Activated CD8-positive, alpha-beta memory T cell treated with anti-CD3 and anti-CD28 coated beads for 48 hours (primary cell): ENCODE data around the gene PPP2R5C.
A peak's percentile ranks its signal among the peaks of the same experiment; 100 is the strongest.

Experiments used
- DNase-seq, 3 experiments: peaks; one replicate each; pipeline ENCODE4 v3.0.0-alpha.2; 2020; ENCODE audit warnings: low read depth in 2 of 3, low spot score in 2 of 3

Gene PPP2R5C

DNA sequence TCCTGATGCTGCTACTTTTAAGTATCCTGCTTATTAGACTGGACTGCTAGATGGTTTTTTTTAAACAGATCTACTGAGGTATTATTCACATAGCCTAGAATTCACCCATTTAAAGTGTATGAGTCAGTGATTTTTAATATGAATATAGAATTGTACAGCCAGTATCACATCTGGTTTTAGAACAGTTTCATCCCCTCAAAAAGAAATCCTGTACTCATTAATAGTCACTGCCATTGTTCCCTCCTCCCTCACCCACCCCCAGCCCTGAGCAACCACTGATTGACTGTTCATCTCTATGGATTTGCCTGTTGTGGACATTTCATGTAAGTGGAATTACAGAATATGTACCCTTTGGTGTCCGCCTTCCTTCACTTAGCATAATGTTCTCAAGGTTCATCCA, 98.4 kb downstream of the PPP2R5C start:
- no peak for DNase-seq

DNA sequence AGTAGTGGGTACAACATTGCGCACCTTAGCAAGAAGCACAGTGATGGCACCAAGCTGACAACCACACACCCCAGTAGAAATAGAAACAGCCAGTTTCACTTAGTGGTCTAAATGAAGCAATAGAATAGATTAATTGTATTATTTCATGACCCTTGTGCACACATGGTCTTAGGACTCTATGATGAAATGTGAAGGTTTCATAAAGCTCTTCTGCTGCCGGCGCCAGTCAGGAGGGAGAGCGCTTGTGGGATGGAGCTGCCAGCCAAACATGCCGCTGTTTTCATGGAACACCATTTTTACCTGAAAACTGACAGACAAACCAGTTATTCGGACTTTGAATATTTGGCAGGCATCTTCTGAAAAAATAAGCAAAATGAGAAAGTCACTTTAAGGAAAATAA, 100.0 kb downstream of the PPP2R5C start:
- DNase-seq, result no peak

DNA sequence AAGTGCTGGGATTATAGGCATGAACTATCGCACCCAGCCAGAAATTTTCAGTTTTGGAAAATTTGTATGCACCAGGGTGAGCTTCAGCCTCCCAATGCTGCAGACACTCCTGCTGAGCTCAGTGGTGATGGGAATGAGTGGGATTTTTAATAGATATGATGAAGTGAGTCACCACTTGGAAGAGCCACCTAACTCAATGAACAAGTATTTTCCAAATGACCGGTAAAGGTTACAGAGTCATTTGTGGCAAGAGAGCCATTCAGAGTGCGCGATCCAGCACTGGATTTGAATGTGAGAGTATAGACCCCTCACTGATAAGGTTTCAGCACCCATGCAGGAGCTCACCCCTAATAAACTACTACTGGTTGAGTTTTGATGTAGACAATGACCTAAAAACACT, 100.7 kb downstream of the PPP2R5C start:
- no peak for DNase-seq

DNA sequence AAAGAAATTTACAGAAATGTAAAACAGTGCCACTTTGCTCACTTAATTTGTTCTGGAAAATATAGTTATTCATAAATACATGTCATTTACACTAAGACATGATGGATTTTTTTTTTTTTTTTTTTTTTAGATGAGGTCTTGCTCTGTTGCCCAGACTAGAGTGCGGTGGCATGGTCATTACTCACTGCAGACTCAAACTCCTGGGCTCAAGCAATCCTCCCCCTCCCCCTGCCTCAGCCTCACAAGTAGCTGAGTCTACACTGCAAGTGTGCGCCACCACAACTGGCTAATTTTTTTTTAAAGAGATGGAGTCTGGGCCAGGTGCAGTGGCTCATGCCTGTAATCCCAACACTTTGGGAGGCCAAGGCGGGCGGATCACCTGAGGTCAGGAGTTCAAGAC, 101.2 kb downstream of the PPP2R5C start:
- no peak for DNase-seq

- DNase-seq, result no peak
Observed at GRCh38 chr14:101865288-101865687, 103.8 kb downstream of the PPP2R5C start.

GRCh38 chr14:101867854-101868253, 106.3 kb downstream of the PPP2R5C start:
- DNase-seq, result no peak

DNA sequence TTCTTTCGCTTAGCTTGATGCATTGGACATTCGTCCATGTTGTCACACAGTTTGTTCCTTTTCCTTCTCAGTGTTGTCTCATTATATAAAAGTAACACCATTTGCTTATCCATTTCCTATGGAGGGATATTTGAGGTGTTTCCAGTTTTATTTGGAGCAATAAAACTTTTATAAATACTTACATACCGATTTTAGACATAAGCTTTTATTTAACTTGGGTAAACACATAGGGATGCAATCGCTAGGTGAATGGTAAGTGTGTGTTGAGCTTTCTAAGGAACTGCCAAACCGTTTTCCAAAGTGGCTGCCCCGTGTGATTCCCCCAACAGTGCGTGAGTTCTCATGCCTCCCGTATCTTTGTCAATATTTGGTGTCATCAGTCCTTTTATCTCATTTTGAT, 107.7 kb downstream of the PPP2R5C start:
- no peak for DNase-seq

GRCh38 chr14:101870273-101870939, 108.9 kb downstream of the PPP2R5C start:
- no peak for DNase-seq

- no peak for DNase-seq
Observed at GRCh38 chr14:101872346-101872745, 110.8 kb downstream of the PPP2R5C start.

DNA sequence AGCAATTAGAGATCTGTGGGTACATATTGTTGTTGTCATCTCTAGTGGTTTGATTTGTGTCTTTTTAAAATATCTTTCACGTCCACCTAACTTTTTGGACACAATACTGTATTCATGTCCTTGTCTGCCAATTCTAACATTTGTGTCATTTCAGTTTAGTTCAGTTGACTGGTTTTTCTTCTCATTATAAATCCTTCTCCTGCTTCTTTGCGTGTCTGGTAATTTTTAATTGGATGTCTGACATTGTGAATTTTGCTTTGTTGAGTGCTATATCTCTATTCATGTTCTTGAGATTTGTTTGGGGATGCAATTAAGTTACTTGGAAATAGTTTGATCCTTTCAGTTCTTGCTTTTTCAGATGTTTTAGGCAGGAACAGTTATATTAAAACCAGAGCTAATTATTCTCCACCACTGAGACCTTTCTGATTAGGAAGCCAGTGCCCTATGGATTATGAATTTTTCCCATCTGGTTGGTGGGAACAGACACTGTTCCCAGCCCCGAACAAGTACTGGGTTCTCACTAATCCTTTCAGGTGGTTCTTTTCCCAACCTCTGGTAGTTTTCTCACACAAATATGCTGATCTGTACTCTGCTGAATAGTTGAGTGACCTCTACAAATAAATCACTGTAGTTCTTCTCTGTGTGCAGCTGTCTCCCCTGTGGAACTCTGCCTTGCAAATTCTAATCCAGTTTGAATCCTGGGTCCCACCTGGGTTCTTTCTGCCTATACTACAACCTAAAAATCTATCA, 111.7 kb downstream of the PPP2R5C start:
- DNase-seq, result no peak

GRCh38 chr14:101873991-101874390, 112.5 kb downstream of the PPP2R5C start:
- no peak for DNase-seq

DNA sequence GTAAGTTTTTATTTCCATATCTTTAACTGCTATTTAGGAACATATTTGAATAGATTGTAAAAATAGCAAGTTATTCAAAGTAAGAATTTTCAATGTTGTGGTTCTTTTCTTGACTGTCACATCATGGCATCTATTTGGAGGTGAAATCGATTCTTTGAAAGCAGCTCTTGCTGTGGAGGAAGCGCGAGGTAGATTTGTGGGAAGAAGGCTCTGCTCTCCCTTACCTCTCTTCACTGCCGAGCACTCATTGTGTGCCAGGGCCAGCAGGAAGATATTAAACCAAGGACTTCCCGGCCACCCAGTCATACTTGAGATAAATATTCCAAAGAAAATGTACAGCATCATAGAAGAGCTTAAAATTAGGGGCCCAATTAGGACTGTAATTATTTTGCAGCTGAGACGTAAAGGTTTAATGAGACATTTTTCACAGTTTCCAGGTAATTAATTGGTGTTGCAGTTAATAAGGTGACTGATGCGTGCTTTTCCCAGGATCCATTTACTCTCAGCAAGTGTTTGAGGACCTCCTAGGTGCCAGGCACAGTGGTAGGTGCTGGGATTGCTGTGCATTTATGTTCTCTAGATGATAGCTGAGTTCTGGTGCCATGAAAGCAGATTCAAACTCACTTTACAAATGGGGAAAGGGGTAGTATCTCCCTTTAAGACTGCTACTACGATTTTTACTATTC, 113.7 kb downstream of the PPP2R5C start:
- no peak for DNase-seq

GRCh38 chr14:101875727-101876554, 114.4 kb downstream of the PPP2R5C start:
- no peak for DNase-seq

- DNase-seq, result peak in 2 of 3 experiments; percentile 28 to 48
Observed at GRCh38 chr14:101876555-101876938, 115.0 kb downstream of the PPP2R5C start.

DNA sequence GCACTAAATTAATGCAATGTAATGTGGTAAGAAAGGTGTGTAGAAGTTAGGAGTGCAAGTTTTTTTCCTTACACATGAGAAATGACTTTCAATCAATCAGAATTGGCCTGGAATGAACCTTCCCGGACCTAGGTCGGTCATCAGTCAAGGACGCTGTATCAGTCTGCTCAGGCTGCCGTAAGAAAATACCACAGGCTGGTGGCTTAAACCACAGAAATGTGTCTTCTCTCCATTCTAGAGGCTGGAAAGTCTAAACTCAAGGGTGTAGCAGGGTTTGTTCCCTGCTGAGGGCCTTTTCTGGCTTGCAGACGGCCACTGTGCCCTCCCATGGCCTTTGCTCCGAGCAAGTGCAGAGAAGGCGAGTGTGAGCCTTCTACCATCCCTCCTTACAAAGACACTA, 116.3 kb downstream of the PPP2R5C start:
- no peak for DNase-seq

DNA sequence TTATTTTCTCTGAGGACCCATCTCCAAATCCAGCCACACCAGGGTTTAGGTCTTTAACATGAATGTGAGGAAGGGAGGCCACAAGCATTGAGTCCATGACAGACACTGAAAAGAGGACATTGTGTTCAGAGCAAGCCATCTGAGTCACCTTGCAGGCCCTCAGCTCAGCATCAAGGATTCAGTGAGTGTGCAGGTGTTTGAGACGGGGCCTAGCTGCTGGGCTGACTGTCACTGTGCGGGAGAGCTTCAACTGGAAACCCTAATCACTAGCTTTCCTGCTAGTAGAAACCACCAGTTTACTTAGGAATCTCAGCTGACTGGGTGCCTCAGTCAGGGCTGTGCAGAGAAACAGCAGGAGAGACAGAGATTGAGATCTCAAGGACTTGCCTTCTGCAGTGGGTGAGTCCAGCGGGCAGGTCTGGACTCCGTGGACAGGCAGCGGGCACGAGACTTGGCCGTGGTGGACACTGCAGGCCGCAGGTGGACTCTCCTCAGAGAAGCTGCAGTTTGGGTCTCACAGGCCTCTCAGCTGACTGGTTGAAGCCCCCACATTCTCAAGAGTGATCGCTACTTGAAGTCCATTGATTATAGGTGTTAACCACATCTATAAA, 116.8 kb downstream of the PPP2R5C start:
- DNase-seq, result no peak

DNA sequence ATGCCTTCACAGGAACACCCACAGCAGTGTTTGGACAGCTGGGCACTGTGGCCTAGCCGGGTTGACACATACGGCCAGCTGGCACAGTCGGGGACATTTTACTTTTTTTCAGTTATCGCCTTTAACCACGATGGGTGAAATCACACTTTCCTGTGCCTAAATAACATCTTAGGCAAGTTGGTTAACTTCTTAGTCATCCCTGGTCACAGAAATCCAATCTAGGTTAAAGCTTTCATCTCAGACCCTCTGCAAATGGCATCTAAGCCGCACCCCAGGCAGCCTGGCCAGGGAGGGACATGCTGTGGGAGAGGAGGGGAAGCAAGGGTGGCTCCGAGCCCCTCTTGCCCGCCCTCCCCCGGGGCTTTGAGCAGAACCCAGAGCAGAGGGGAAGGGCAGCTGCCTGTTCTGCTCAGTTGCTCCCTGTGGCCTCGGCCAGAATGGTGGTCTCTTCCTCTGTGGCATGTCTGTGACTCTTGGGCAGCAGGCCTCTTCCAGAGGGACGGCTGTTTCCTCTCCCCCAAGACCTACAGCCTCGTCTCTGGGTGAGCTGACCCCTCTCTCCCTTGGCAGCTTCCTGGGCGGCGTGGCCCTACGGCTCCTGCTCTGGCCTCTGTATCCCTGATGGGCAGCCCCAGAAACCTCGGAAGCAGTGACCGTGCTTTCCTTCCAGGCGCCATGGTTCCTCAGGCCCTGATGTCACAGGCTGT, 117.5 kb downstream of the PPP2R5C start:
- DNase-seq, result no peak

DNA sequence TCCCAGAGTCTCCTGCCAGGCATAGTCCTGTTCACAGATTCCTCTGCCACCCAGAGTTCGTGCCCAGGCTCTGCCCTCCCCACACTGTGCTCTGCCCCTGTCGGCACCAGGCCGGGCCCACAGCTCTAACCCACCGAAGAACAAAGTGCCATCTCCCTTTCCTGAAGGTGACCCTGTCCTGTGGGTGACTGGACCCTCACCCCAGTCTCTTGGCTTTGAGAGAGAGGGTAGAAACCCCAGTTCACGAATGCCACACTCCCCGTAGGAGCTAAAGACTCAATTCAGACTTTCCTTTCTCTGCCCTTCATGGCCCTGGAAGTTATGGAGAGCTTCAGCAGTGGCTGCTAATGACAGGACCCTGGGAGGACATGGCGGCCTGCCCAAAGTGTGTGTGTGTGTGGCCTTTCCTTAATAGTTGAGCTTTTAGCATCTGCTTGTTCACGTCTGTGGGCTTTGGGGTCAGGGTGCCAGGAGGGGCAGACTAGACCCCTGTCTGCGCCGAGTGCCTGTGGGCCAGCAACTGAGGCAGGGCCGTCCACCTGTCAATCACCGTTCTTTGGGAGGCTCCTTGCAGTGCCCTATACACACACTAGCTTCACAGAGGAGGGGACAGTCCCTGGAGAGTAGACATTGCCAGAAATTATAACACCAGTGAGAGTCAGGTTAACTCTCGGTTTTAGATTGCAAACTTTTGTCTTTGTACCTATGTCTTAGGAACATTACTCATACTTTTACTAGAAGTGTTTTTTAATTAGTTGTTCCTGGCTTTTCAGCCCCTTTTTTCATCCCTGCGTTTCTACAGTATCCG, 118.2 kb downstream of the PPP2R5C start:
- DNase-seq, result no peak

GRCh38 chr14:101881426-101881825, 119.9 kb downstream of the PPP2R5C start:
- no peak for DNase-seq
